Stimulated activated CD4-positive, alpha-beta T cell treated with anti-CD3 and anti-CD28 coated beads, Interleukin-2, amount 100 ng/mL, for 4 hours (primary cell): ENCODE measurements around the gene DPY19L3.

ENCODE experiments used
- DNase-seq: peaks from one replicate; pipeline ENCODE4 v3.0.0-alpha.2; 2020; ENCODE audit warnings: low read depth

DPY19L3 gene

DNA sequence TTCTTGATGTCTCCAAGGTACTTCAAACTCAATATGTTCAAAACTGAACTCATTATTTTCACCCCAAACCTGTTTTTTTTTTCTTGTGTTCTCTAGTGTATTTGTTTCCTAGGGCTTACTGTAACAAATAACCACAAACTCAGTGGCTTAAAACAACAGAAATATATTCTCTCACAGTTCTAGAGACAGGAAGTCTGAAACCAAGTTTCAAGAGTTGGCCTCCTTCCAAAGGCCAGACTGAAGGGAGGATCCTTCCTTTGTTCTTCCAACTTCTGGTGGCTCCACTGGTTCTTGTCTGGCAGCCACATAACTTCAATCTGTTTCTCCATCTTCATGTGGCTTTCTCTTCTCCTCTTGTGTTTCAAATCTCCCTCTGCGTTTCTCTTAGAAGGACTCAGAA lies 113.5 kb downstream of the DPY19L3 start:
- no peak for DNase-seq

DNA sequence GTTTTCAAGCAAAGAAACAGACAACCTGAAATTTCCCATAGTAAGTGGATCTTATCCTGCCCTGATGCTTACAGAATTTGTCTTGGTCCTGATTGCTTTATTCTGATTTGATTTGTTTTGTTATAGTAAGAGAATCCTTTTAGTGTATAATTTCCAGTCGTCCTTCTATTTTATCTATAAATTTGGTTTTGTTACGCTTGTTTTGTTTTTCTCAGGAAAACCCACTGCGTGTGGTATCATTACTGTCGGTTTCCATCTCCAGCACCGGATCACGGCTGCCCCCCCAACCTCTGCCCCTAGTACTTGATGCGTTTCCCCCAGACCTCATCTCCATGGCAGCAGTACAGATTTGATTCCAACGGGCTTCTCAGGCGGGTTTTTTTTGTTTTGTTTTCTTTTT lies 117.4 kb downstream of the DPY19L3 start:
- no peak for DNase-seq

DNA sequence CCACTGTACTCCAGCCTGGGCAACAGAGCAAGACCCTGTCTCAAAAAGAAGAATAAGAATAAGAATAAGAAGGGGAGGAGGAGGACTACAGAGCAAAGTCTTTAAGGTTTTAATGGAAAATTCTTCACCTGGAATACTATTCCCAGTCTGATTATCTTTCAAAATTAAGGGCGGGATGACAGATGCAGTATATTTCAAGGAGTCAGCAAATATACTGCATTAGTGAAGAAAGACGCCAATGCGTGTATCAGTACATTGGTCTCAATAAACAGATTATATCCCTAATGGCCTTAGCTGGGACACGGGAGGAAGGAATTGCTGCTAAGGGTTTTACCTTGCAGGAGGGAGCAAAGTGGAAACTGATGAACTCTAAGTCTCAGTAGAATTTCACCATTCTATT lies 121.3 kb downstream of the DPY19L3 start:
- no peak for DNase-seq

DNA sequence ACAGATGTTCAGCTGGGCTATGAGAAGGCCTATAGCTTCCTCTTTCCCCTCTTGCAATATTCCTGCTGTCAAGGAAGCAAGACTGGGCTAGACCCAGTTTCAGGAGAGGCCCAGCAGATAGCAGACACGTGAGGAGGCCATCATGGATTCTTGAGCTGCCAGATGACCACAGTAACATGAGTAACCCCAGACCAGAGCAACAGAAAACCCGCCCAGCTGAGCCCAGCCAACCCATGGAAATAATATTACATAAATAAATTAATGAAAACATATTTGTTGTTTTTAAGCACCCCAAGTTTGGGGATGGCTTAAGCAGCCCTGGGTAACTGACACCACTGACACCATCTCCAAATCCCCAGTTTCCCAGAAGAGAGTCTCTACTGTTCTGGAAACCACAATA lies 125.2 kb downstream of the DPY19L3 start:
- no peak for DNase-seq

DNA sequence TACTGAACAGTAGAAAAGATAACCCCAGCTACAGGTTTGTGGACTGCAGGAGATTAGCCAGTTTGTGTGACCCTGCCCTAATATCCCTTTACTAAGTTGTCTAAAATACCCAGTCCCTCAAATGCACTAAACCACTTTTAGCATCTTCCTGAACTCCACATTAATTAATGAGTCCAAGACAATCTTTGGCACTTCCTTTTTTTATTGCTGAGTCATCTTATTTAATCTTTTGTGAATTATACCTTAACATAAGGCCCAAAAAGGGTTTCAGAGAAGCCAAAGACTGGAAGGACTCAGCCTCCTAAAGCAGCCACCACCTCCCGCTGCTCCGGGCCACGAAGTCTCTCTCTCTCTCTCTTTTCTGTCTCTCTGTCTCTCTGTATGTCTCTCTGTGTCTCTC lies 126.7 kb downstream of the DPY19L3 start:
- DNase-seq: no peak
